OCI-LY1 (cell line): ENCODE results near the gene CACHD1.

Experiments used
- H2AFZ ChIP-seq: fragments of 200-600 bp; sonication (generic), shearing (Covaris generic); 2 replicates; pipeline ENCODE4 v1.6.0; 2014; ENCODE audit warnings: antibody characterized with exemption, mild to moderate bottlenecking, low read length
- H3F3A ChIP-seq: fragments of 200-600 bp; sonication (generic), shearing (Covaris generic); 2 replicates; pipeline ENCODE4 v1.6.0; 2014; ENCODE audit warnings: mild to moderate bottlenecking, antibody characterized with exemption, low read length, moderate library complexity; ENCODE audit not compliant: insufficient read depth
- H3K27ac ChIP-seq: fragments of 200-600 bp; sonication (generic); 2 replicates; pipeline ENCODE4 v1.5.1; 2014; ENCODE audit warnings: low read length, mixed run types, mild to moderate bottlenecking, low read depth; ENCODE audit not compliant: poor library complexity, severe bottlenecking
- H3K27me3 ChIP-seq: fragments of 200-600 bp; sonication (generic); 2 replicates; pipeline ENCODE4 v1.6.0; 2014; ENCODE audit warnings: antibody characterized with exemption, mild to moderate bottlenecking, low read length, moderate library complexity; ENCODE audit not compliant: insufficient read depth
- H3K36me3 ChIP-seq: fragments of 200-600 bp; sonication (generic); 2 replicates; pipeline ENCODE4 v1.6.1; 2014; ENCODE audit warnings: mild to moderate bottlenecking, antibody characterized with exemption, low read length, moderate library complexity, mixed read lengths; ENCODE audit not compliant: insufficient read depth
- H3K4me1 ChIP-seq: fragments of 200-600 bp; sonication (generic); 2 replicates; pipeline ENCODE4 v1.5.1; 2014; ENCODE audit warnings: mild to moderate bottlenecking, low read length, moderate library complexity; ENCODE audit not compliant: insufficient read depth, severe bottlenecking
- H3K4me2 ChIP-seq: fragments of 200-600 bp; sonication (generic), shearing (Covaris generic); 2 replicates; pipeline ENCODE4 v1.6.1; 2014; ENCODE audit warnings: low read length
- H3K4me3 ChIP-seq: fragments of 200-600 bp; sonication (generic); 2 replicates; pipeline ENCODE4 v1.5.1; 2014; ENCODE audit warnings: low read length, low read depth, mild to moderate bottlenecking, mixed read lengths; ENCODE audit not compliant: poor library complexity, severe bottlenecking
- H3K79me2 ChIP-seq: fragments of 200-600 bp; shearing (Covaris generic); 2 replicates; pipeline ENCODE4 v1.6.1; 2016; ENCODE audit warnings: mixed run types, low read length, mixed read lengths; ENCODE audit not compliant: insufficient read depth
- H3K9ac ChIP-seq: fragments of 200-600 bp; sonication (generic), shearing (Covaris generic); 2 replicates; pipeline ENCODE4 v1.6.1; 2014; ENCODE audit warnings: mild to moderate bottlenecking, low read length, mixed read lengths
- H3K9me2 ChIP-seq: fragments of 200-600 bp; sonication (generic), shearing (Covaris generic); 2 replicates; pipeline ENCODE4 v1.6.1; 2014; ENCODE audit warnings: low read depth, mild to moderate bottlenecking, low read length, mixed read lengths
- H3K9me3 ChIP-seq: fragments of 200-600 bp; shearing (Covaris generic); 2 replicates; pipeline ENCODE4 v1.6.1; 2014; ENCODE audit warnings: low read length, mixed read lengths
- H4K20me1 ChIP-seq: fragments of 200-600 bp; sonication (generic), shearing (Covaris generic); 2 replicates; pipeline ENCODE4 v1.6.0; 2016; ENCODE audit warnings: mild to moderate bottlenecking, low read length; ENCODE audit not compliant: insufficient read depth
- EZH2 ChIP-seq: fragments of 200-600 bp; sonication (generic), shearing (Covaris generic); IDR thresholded peaks from 2 replicates; pipeline ENCODE4 v1.8.0; 2017; ENCODE audit warnings: borderline replicate concordance, mixed run types, mild to moderate bottlenecking, antibody characterized with exemption, low read length, moderate library complexity, mixed read lengths
- TF ChIP-seq, protein P1 (sequence below): fragments of 200-600 bp; sonication (generic), shearing (Covaris generic); IDR thresholded peaks from 2 replicates; pipeline ENCODE4 v1.5.1; 2017; ENCODE audit warnings: mild to moderate bottlenecking, antibody characterized with exemption, low read length, moderate library complexity, mixed read lengths

Gene CACHD1

DNA sequence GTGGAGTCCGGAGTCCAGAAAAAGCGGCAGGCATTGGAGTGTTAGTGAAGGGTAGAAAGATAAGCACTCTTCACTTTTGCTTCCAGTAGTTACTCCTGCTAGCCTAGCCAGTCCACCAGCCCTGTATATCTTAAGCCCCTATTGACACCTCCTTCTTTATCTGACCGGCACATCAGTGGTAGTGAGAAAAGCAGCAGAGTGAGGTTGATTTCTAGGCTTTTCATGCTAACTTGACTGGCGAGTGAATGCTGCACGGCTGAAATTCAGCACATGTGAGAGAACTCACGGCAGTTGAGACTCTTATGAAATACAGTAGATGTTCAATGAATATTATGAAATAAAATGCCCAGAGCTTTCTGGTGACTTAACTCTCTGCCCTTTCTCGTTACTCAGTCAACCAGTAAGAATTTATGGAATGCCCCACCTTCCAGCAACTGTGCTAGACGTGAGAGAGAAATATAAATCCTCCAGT is 128.2 kb downstream of the CACHD1 start:
- H4K20me1 ChIP-seq = no peaks in the 10 kb centered on the region
- no peaks in the 10 kb centered on the region for H3K36me3 ChIP-seq
- H3K27me3 ChIP-seq = no peaks in the 10 kb centered on the region
- no peak overlapping the region for H3K4me3 ChIP-seq
- no peaks in the 10 kb centered on the region for H3K9me3 ChIP-seq
- no peaks in the 10 kb centered on the region for H3F3A ChIP-seq
- no peak overlapping the region for H3K4me2 ChIP-seq
- no peak overlapping the region for H3K27ac ChIP-seq
- no peaks in the 10 kb centered on the region for H3K4me1 ChIP-seq
- TF ChIP-seq EZH2 = no peak
- TF ChIP-seq, protein P1, sequence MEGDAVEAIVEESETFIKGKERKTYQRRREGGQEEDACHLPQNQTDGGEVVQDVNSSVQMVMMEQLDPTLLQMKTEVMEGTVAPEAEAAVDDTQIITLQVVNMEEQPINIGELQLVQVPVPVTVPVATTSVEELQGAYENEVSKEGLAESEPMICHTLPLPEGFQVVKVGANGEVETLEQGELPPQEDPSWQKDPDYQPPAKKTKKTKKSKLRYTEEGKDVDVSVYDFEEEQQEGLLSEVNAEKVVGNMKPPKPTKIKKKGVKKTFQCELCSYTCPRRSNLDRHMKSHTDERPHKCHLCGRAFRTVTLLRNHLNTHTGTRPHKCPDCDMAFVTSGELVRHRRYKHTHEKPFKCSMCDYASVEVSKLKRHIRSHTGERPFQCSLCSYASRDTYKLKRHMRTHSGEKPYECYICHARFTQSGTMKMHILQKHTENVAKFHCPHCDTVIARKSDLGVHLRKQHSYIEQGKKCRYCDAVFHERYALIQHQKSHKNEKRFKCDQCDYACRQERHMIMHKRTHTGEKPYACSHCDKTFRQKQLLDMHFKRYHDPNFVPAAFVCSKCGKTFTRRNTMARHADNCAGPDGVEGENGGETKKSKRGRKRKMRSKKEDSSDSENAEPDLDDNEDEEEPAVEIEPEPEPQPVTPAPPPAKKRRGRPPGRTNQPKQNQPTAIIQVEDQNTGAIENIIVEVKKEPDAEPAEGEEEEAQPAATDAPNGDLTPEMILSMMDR = no peak
- no peak overlapping the region for H2AFZ ChIP-seq
- no peaks in the 10 kb centered on the region for H3K9me2 ChIP-seq
- no peak overlapping the region for H3K9ac ChIP-seq
- no peaks in the 10 kb centered on the region for H3K79me2 ChIP-seq

DNA sequence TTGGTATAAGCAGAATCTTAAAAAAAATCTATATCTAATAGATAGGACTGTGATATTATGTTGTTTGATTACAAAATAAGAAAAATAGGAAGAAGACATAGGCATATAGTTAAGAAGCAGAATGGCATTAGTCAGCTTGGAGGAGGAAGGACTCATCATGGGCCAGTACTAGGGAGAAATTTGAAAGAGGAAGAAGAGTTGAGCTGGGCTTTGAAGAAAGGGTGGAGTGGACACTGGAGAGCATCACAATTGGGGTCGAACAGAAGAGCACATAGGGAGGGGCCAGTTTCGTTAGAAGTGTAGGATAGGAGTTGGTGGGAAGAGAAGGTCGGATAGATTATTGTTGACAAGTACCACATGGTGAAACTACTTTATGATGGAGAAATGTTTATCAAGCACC is 129.3 kb downstream of the CACHD1 start:
- TF ChIP-seq, protein P1 = no peak
- no peak for TF ChIP-seq EZH2
- Histone ChIP-seq H3K4me1 (no peaks in the 10 kb centered on the region), H4K20me1 (no peaks in the 10 kb centered on the region), H3K4me2 (no peak overlapping the region), H3K79me2 (no peaks in the 10 kb centered on the region), H3K4me3 (no peak overlapping the region), H3K27me3 (no peaks in the 10 kb centered on the region), H3K9ac (no peak overlapping the region), H3K9me3 (no peaks in the 10 kb centered on the region), H3K27ac (no peak overlapping the region), H3F3A (no peaks in the 10 kb centered on the region), H3K36me3 (no peaks in the 10 kb centered on the region), H2AFZ (no peak overlapping the region), H3K9me2 (no peaks in the 10 kb centered on the region)

DNA sequence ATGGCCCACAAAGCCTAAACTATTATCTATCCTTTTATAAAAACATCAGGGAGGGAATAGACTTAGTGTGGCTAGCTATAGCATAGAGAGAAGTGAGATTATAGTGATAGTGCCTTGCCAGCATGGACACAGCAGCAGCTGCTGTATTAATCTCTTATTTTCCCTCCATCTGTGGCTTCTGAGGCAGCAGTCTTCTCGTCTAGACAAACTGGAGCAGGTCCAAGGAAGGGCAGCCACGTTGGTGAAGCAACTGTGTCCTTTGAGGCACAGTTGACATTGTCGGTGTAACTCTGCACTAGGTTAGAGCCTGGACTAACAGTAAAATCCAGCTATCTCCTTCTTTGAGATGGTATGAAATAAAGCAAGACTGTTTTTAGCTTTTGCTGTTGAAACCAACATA is 131.3 kb downstream of the CACHD1 start:
- H3K36me3 ChIP-seq = no peaks in the 10 kb centered on the region
- H3K9me2 ChIP-seq = no peaks in the 10 kb centered on the region
- TF ChIP-seq EZH2 = no peak
- TF ChIP-seq, protein P1 = no peak
- no peaks in the 10 kb centered on the region for H3F3A ChIP-seq
- H3K4me3 ChIP-seq = no peak overlapping the region
- no peak overlapping the region for H3K4me2 ChIP-seq
- H3K9ac ChIP-seq = no peak overlapping the region
- no peaks in the 10 kb centered on the region for H3K9me3 ChIP-seq
- no peaks in the 10 kb centered on the region for H3K4me1 ChIP-seq
- no peak overlapping the region for H3K27ac ChIP-seq
- no peak overlapping the region for H2AFZ ChIP-seq
- H3K27me3 ChIP-seq = no peaks in the 10 kb centered on the region
- no peaks in the 10 kb centered on the region for H3K79me2 ChIP-seq
- no peaks in the 10 kb centered on the region for H4K20me1 ChIP-seq
